Measurements from ENCODE around the gene BCAR1.

DNA sequence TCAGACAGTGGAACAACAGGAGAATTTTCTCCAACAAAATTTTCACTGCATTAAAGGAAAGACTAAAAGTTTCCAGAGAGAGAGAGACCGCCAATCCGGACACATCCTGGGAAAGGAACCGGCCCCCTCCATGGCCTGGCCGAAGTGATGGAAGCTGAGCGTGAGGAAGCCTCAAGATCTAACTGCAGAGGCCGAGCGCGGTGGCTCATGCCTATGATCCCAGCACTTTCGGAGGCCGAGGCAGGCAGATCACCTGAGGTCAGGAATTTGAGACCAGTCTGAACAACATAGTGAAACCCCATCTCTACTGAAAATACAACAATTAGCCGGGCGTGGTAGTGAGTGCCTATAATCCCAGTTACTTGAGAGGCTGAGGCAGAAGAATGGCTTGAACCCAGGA, 48.3 kb downstream of the BCAR1 start:
- no peak for TF ChIP-seq EZH2 (IDR thresholded peaks at IDR 0.05)
- TF ChIP-seq POLR2AphosphoS5 (IDR thresholded peaks at IDR 0.05; ENCODE audit: borderline replicate concordance, low read depth, low read length) = no peak
- no peak for TF ChIP-seq FOXP2 (optimal IDR thresholded peaks at IDR 0.05; ENCODE audit: control extremely low read depth, extremely low read length, insufficient read depth)
